T-helper 1 cell treated with Interleukin-12 subunit alpha and Interleukin-12 subunit beta and Interleukin-4 antibody, amounts not matched to agents 30 ng/mL and 1 ng/mL, for 36 hours (primary cell): ENCODE measurements around the gene SVBP. TPM values are rescaled to one million over a fixed set of nuclear protein-coding genes. Genes with fewer than 3 reads are reported as not detected.

Source experiments
- intact Hi-C: fragments of 100-400 bp; cut with micrococcal nuclease; formaldehyde crosslinking; loops from one replicate; pipeline ENCODE4 v1.15.1; 2024
- total RNA-seq: library from RNA; stranded (reverse); gene quantifications from 2 replicates; pipeline ENCODE4 v1.2.3, GENCODE V29; 2022

The SVBP gene
- total RNA-seq, 1 donor from 2014 or later: 12.0 TPM

DNA sequence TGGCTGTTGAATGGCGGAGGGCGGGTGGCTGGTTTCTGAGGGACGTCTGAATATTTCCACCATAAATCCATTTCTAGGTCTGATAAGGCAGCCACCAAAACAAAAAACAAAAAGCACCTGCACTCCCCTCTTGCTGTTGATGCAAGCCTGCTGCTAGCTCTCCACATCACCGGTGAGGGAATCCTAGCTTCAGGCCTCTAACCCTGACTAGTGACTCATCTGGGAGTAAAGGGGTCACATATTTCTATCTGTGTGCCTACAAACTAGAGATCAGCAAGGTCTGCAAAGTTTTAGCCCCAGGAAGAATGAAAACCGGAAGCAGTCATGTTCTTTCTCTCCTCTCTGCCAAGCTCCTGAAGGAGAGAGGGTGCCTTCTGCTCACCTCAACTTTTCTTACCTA lies 10.6 kb downstream of the SVBP start:
- intact Hi-C loops: no loop called here

DNA sequence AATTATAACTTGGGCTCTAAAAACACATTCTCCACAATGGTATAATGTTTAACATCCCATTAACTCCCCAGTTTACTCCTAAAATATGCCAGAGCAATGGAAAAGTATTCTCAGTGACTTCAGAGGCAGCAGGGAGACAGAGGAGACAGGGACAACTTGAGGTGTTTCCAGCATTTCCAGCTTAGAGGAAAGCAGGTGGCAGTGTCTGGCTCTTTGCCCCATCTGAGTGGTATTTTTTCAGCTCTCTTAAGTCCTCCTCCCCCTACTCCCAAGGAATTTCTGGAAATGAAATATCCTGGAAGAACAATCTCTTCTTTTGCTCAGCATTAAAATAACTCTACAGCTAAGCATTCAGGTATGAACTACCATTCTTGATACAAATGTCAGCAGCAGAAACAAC lies 11.0 kb downstream of the SVBP start:
- intact Hi-C loops: no loop called here

DNA sequence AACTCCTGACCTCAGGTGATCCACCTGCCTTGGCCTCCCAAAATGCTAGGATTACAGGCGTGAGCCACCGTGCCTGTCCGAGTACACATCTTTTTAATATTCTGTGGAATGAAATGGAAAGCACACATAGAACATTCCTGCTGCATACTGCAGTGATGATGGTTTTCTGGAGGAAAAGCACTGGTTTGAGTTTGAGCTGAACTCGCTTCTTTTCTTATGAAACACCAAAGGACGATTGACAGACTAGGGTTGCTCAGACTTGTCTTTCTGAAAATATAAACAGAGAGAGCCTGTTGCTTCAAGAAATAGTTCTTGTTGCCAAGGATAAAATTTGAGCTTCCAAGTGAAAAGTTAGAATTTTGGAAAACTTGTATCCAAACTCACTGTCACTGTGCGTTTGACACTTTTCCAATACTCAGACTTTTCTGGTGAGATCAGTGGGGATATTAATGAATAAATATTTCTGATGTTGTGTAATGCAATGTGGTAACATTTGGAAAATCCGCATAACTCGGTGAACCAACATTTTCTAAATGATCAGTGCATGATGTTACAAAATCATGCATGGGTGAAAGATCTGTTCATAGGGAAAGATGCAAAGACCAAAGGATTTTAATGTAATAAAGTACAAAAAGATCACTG lies 15.2 kb downstream of the SVBP start:
- intact Hi-C loops: no loop called here

DNA sequence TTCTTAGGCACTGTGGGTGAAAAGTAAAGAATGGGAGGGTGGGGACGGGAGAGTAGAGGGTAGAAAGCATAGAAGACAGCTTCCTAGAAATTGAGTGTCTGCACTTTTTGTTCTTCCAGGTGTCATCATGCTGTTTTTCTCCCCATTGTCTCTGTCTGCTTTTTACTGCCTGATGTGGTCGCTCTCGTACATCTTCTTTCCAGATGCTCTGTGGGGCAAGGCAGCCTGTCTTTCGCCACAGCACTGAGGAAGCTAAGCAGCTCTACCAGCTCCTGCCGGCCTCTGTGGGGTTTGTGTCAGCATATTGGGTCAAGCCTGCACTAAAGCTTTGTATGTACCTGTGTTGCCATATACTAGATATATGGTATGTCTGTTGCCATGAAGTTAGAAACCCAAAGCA lies 19.2 kb downstream of the SVBP start:
- intact Hi-C loops: no loop called here

DNA sequence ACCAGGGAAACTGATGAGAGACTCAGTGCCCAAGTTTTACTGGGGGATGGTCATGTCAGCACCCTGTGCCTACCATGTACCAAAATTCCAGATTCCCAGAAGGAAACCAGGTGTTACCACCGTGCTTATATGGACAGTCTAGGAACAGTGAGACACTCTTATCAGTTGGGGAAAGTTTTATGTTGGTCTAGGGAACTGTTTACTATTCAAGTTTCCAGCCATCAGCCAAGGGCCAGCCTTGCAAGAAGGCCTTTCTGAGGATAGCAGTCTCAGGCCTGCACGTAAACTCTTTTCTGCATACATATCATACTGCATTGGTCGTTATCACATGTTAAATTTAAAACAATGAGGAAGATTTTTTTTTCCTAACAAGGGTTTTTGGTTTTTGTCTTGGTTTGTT lies 19.8 kb downstream of the SVBP start:
- intact Hi-C loops: no loop called here

DNA sequence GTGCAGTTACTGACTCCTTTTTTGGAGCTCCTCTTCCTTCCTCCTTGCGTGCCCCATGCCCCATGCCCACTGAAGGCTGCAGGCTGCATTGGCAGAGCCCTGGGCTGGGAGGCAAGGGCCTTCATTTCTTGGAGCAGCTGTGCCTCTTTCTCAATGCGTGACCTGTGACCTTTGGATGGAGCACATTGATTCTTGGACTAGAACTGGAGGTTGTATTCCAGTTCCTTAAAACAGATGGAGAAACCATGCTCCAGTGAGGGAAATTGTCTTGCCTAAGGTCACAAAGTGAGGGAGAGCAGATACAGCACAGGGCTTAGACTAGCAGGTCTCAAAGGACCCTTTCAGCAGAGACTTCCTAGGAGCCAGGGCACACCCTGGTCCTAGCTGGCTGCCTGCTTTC lies 23.4 kb downstream of the SVBP start:
- intact Hi-C loops: no loop called here

DNA sequence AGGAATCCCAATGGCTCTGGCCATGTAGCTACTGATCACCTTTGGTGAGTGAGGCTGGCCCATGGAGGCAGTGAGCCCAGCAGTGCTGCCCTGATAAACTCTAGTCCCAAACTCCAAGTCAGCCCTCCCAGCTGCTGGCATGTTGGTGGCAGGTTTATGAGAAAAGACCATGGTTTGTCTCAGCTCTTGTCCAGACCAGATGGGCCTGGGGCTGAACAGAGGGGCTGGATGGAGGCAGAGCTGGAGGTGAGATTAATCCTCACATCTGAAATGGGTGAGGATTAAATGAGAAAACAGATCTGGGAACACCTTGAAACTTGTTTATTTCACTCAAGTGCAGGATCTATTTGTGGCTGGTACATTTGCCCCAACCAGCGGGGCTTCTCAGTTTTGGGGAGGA lies 29.2 kb downstream of the SVBP start:
- intact Hi-C loops: no loop called here

DNA sequence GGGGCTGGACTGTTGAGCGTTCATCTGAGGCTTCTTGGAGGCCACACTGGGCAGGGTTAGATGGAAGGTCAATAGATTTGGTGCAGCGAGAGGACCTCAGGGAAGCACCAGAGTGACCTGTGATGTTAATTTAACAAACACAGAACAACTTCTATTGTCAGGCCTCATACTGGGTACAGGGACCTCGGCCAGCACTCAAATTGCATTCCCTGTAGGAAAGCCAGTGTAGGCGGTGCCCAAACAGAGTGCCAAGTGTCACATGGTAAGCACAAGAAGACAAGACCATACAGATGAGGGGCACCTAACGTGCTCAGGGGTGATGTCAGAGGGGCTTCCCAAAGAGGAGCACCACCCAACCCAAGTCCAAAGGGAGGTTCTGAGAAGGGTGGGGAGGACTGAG lies 31.1 kb downstream of the SVBP start:
- intact Hi-C loops: no loop called here

DNA sequence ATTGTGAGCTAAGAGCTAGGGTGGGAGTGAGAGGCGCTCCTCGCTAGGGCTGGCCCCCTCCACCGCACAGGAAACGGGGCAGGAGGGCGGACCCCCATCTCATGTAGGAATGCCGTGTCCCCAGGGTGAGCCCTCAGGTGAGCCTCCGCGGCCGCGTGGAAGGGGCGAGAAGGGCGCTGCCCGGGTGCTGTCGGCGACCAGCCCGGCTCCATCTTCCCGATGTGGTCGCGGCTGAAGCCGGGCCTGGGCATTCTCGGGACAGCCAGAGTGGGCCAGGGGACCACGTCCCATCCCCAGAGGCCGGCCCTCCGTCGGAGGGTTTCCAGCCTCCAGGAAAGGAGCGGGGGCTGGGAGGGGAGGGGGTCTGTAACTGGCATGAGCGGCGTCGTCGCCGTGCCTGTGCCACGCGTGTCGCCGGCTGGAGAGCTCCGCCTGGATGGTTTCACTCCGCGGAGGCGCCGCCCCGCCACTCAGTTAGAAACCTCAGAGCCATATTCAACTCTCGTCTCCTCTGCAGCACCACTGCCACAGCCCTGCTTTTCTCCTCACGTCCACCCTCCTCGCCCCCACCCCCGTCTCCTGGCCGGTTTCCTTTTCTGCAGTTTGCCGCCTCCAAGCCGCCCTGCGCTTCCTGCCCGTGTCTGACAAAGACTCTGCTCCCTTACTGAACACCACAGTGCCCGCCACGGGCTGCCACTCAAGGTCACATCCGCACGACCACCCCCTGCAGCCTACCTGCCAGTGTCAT lies 32.1 kb downstream of the SVBP start, which contains the start of gene TMEM269:
TMEM269 (plus strand) TSS at position 46 of the 748 bp plus-strand sequence. CDS start 4,903 bp downstream, outside the sequence.
- intact Hi-C loops: loop anchor here (1.0 to 2.0 kb wide), 2 partner anchors 18 to 32 kb away; partner anchors contain the start of genes C1orf50, ERMAP, P3H1 and SVBP

DNA sequence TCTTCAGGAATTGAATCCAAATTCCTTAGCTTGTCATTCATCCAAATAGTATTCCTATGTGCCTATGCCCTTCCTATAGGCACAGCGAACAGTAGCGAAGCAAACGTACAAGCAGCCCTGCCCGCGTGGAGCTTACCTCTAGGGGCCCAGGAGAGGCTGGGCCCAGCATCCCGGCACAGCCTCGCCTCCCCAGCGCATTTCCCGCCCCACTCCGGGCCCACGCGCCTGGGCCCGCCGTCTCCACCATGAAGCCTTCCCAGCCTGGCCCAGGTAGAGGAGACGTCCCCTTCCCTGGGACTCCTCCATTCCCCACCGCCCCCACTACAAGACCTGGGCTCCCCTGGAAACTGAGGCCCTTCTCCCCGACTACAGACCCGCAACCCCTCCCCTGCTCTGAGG lies 32.7 kb downstream of the SVBP start:
- intact Hi-C loops: loop anchor here (2.0 kb wide), 1 partner anchor 32 kb away; the partner anchor contains the start of genes ERMAP and SVBP

DNA sequence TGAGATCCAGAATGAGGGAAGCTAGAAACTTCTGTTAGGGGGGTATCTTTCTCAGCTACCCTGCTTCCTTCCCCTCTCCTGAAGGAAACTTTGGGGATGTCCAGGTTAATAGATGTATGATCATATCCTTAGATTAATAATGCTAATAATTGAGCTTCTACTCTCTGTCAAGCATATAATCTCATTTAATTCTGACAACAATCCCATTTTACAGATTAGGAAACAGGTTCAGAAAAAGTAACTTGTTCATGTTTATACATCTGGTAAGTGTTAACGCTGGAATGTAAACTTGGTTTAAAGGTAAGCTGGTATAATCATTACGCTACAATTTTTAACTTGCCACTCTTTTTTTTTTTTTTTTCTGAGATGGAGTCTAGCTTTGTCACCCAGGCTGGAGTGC lies 34.1 kb downstream of the SVBP start:
- intact Hi-C loops: no loop called here

DNA sequence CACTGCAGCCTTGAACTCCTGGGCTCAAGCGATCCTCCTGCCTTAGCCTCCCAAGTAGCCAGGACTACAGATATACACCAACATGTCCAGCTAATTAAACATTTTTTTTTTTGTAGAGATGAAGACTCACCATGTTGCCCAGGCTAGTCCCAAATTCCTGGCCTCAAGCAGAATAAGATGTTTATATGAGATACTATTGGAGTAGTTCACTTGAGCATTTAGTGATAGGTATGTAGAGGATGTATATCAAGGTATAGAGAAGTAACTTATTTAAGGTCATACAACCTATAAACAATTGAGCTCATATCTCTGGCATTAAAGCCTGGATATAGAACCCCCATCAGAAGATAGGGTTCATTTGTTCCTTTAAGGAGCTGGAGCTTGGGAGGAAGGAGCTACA lies 37.0 kb downstream of the SVBP start:
- intact Hi-C loops: no loop called here

DNA sequence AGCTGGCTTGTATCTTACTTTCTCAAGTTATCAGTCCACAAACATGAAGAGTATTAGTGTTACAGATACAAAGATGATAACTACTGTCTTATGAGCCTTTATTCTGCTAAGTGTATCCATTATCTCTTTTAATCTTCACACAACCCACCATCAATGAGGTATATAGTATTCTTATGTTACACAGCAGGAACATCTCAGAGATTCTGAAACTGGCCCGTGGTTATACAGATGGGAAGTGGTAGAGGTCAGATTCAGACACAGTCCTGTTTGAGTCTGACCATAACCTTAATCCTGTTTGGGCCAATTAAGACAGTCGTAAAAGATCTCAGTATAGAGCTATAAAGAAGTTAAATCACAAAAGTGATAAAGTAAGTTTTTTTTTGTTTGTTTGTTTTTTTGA lies 37.5 kb downstream of the SVBP start:
- intact Hi-C loops: no loop called here

DNA sequence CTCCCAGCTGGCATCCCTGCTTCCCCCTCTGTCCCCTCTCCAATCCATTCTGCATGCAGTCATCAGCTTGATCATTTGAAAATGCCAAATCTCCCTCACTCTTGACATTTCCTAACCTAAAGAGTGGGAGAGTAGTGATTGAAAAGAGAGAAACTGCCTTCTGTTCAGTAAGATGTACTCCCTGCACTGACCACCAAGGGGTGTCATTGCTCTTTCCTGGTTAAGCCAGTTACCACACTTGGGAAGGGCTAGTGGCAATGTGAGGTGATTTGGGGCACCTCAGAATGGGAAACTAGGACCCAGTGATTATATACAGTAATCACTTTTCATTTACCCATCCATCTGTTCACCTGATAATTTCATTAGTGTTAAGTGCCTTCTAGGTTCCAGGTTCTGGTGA lies 39.3 kb downstream of the SVBP start:
- intact Hi-C loops: loop anchor here (1.0 kb wide), 1 partner anchor 295 kb away; no protein-coding TSS in a partner anchor

DNA sequence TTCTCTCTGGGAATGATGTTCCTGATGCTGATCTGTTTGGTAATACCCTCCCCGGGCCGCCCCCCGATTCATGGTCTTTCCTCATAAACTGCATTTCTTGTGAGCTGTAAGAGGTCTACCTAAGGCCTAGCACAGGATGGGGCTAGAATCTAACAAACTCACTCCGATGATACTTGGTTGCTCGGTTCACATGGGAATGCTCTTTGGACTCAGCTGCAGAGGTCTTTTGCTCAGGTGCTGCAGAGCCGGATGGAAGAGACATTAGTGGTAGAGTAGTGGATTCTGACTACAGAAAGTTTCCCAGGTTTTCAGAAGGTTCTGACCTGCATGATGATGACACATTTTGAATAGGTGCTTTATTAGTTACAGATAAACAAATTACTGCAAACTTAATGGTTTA lies 40.7 kb downstream of the SVBP start:
- intact Hi-C loops: no loop called here

DNA sequence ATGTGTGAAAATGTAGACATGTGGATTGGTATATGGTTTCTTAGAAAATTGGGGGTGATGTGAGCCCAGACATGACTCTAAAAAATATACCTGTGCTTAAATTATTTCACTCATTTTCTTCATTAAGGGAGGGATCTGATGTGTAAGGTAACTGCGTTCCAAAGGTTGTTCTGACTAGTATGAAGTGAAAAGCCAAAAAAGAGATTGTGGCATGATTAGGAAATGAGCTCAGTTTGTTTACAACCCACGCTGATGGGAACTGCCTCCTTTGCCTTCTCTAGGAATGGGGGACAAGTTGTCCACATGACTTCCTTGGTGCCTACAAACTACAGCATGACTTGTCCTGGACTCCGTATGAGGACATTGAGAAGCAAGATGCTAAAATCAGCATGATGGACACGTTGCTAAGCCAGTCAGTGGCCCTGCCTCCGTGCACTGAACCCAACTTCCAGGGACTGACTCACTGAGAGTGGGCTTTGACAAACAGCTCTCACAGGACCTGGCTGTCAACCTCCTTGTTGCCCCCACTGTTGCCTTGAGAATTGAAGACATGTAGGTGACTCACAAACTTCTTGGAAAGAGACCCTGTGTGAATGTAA lies 42.2 kb downstream of the SVBP start:
- intact Hi-C loops: no loop called here

DNA sequence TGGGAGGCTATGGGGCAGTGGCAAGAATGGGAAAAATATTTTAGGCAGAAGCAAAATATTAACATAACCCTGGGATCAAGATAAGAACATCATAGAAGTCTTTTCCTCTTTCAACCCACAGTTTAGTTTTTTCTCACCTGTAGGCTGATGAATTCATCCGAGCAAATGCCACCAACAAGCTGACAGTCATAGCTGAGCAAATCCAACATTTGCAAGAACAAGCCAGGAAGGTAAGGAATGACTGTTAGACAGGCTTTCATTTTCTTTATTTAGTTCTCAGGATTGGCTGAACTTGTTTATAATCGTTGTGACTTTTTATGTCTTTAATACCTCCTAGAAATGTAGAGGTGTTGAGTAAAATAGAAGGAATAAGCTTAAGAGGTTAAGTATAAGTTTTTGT lies 43.8 kb downstream of the SVBP start:
- intact Hi-C loops: no loop called here

DNA sequence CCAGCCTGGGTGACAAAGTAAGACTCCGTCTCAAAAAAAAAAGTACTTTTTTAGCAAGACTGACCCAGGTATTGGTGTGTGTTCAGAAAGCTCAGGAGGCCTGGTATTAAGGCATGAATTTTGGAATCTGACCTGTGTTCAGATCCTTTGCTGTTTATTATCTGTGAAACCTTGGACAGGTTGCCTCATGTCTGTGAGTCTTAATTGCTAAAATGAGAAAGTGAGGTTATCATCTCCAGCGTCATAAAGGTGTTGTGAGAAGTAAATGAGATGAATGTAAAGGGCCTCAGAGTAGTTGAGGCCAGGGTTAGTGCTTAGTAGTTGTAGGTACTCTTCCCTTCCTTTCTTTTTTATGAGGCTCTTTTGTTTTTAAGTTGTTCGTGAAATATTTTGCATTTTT lies 47.4 kb downstream of the SVBP start:
- intact Hi-C loops: loop anchor here (5.0 to 10.0 kb wide), 2 partner anchors 1175 to 1862 kb away; partner anchors contain the start of gene IPO13

DNA sequence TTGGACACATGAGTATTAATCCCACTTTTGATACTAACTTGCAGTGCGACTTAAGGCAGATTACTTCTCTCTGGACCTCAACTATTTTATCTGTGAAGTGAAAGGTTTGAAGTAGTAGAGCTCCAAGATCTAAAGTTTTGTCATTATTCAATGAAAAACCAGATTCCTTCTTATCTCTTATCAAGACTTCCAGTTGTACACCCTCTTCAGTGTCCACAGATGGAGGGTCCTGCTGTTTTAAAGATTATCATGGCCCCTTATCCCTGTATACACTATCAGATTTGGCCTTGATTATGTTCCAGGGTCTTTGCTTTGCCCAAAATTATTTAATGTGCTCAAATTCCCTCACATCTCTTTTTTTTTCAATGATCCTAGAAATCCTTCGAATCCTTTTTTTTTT lies 49.0 kb downstream of the SVBP start:
- intact Hi-C loops: loop anchor here (5.0 to 10.0 kb wide), 2 partner anchors 1177 to 1864 kb away; partner anchors contain the start of gene IPO13

DNA sequence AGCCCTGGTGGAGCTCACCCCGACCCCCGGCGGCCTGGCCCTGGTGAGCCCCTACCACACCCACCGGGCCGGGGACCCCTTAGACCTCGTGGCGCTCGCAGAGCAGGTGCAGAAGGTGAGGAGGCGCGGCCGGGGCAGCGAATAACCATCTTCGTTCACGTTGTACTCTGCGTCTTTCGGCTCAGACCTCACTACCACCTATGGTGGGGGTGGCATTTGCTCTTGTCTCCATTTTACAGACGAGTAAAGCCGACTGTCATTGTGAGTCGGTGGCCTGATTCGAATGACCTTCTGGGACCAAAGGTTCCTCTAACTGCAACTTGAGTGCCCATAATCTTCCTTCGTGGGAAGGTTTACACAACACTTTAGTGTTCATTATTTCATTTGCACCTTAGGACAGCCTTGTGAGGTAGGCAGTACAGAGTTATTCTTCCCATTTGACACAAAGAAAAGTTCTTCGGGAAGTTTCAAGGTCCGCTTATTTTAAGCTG lies 49.6 kb downstream of the SVBP start:
- intact Hi-C loops: loop anchor here (1.0 to 10.0 kb wide), 19 partner anchors 10 to 1865 kb away; partner anchors contain the start of genes CCDC30, CDC20, CFAP57 and EBNA1BP2

DNA sequence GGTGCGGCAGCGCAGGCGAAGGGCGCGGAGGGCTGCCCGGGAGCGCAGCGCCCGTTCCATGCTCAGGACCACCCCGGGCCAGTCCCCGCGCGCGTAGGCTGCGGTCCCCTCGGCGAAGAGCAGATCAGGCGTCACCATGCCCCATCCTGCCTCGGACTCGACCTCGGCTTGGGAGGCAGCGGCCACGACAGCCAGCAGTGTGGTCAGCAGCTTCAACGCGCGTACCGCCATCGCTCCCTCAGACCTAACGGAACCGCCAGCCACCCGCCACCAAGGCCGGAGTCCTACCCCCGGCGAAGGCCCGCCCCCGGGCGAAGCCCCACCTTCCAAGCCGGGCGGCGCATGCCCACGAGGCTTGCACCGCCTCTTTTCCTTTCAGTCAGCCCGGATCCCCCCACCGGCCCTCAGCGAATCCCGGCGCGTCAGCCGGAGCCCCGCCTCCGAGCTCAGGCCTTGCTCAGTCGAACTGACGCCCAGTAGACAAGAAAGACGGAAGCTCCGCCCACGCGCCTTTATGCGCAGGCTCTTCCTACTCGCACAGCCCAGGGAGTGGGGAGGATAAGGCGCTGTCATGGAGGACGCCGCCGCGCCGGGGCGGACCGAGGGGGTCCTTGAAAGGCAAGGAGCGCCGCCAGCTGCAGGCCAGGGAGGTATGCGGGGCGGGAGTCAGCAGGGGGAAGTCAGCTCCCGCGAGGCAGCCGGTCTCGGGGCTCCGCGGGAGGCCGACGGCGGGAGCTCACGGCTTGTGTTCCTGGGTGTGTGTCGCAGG lies 50.3 kb downstream of the SVBP start, which contains the start of the genes C1orf50 and P3H1:
C1orf50 (plus strand) TSS at position 509 of the 769 bp plus-strand sequence; CDS start at position 572, 63 bp downstream.
P3H1 (minus strand) TSS at position 288 of the 769 bp plus-strand sequence; CDS start at position 231, 57 bp downstream.
- intact Hi-C loops: loop anchor here (1.0 to 10.0 kb wide), 19 partner anchors 10 to 1865 kb away; partner anchors contain the start of genes CCDC30, CDC20, CFAP57 and EBNA1BP2
